ENCODE measurements around the gene S1PR1.

GRCh38 chr1:101190441-101190840, 46.4 kb upstream of the S1PR1 start:
- TF ChIP-seq, protein P1, sequence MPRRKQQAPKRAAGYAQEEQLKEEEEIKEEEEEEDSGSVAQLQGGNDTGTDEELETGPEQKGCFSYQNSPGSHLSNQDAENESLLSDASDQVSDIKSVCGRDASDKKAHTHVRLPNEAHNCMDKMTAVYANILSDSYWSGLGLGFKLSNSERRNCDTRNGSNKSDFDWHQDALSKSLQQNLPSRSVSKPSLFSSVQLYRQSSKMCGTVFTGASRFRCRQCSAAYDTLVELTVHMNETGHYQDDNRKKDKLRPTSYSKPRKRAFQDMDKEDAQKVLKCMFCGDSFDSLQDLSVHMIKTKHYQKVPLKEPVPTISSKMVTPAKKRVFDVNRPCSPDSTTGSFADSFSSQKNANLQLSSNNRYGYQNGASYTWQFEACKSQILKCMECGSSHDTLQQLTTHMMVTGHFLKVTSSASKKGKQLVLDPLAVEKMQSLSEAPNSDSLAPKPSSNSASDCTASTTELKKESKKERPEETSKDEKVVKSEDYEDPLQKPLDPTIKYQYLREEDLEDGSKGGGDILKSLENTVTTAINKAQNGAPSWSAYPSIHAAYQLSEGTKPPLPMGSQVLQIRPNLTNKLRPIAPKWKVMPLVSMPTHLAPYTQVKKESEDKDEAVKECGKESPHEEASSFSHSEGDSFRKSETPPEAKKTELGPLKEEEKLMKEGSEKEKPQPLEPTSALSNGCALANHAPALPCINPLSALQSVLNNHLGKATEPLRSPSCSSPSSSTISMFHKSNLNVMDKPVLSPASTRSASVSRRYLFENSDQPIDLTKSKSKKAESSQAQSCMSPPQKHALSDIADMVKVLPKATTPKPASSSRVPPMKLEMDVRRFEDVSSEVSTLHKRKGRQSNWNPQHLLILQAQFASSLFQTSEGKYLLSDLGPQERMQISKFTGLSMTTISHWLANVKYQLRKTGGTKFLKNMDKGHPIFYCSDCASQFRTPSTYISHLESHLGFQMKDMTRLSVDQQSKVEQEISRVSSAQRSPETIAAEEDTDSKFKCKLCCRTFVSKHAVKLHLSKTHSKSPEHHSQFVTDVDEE (CRISPR knock-in tag; IDR thresholded peaks at IDR 0.05), result no peak
- TF ChIP-seq, protein P2, sequence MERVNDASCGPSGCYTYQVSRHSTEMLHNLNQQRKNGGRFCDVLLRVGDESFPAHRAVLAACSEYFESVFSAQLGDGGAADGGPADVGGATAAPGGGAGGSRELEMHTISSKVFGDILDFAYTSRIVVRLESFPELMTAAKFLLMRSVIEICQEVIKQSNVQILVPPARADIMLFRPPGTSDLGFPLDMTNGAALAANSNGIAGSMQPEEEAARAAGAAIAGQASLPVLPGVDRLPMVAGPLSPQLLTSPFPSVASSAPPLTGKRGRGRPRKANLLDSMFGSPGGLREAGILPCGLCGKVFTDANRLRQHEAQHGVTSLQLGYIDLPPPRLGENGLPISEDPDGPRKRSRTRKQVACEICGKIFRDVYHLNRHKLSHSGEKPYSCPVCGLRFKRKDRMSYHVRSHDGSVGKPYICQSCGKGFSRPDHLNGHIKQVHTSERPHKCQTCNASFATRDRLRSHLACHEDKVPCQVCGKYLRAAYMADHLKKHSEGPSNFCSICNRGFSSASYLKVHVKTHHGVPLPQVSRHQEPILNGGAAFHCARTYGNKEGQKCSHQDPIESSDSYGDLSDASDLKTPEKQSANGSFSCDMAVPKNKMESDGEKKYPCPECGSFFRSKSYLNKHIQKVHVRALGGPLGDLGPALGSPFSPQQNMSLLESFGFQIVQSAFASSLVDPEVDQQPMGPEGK (CRISPR knock-in tag; IDR thresholded peaks at IDR 0.05; ENCODE audit: borderline replicate concordance), result no peak
- no peak for TF ChIP-seq ISL1 (CRISPR knock-in tag; IDR thresholded peaks at IDR 0.05)
- TF ChIP-seq ZFP3 (CRISPR knock-in tag; IDR thresholded peaks at IDR 0.05), result no peak
- TF ChIP-seq ZNF8 (CRISPR knock-in tag; IDR thresholded peaks at IDR 0.05), result no peak
- TF ChIP-seq ESRRG (CRISPR knock-in tag; IDR thresholded peaks at IDR 0.05), result no peak
- TF ChIP-seq RARB (CRISPR knock-in tag; IDR thresholded peaks at IDR 0.05), result no peak
- no peak for TF ChIP-seq ZFP30 (CRISPR knock-in tag; IDR thresholded peaks at IDR 0.05)
- TF ChIP-seq, protein P3, sequence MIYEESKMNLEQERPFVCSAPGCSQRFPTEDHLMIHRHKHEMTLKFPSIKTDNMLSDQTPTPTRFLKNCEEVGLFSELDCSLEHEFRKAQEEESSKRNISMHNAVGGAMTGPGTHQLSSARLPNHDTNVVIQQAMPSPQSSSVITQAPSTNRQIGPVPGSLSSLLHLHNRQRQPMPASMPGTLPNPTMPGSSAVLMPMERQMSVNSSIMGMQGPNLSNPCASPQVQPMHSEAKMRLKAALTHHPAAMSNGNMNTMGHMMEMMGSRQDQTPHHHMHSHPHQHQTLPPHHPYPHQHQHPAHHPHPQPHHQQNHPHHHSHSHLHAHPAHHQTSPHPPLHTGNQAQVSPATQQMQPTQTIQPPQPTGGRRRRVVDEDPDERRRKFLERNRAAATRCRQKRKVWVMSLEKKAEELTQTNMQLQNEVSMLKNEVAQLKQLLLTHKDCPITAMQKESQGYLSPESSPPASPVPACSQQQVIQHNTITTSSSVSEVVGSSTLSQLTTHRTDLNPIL (CRISPR knock-in tag; IDR thresholded peaks at IDR 0.05; ENCODE audit: low read depth), result no peak
- TF ChIP-seq, protein P4, sequence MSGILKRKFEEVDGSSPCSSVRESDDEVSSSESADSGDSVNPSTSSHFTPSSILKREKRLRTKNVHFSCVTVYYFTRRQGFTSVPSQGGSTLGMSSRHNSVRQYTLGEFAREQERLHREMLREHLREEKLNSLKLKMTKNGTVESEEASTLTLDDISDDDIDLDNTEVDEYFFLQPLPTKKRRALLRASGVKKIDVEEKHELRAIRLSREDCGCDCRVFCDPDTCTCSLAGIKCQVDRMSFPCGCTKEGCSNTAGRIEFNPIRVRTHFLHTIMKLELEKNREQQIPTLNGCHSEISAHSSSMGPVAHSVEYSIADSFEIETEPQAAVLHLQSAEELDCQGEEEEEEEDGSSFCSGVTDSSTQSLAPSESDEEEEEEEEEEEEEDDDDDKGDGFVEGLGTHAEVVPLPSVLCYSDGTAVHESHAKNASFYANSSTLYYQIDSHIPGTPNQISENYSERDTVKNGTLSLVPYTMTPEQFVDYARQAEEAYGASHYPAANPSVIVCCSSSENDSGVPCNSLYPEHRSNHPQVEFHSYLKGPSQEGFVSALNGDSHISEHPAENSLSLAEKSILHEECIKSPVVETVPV (CRISPR knock-in tag; IDR thresholded peaks at IDR 0.05), result no peak
- TF ChIP-seq BACH2 (CRISPR knock-in tag; IDR thresholded peaks at IDR 0.05; ENCODE audit: borderline replicate concordance), result no peak
- TF ChIP-seq ARNTL (CRISPR knock-in tag; IDR thresholded peaks at IDR 0.05; ENCODE audit: borderline replicate concordance, low read depth), result no peak
- TF ChIP-seq SNAI2 (CRISPR knock-in tag; IDR thresholded peaks at IDR 0.05), result no peak
